GM10266 (cell line): Measurements from ENCODE around the gene COL15A1.
A peak's percentile ranks its signal among the peaks of the same experiment; 100 is the strongest.

Source experiments
- DNase-seq: peaks from one replicate; pipeline ENCODE4 v3.0.0; 2012; ENCODE audit errors: extremely low spot score
- TF ChIP-seq, protein P1 (sequence below): IDR thresholded peaks from 2 replicates; pipeline ENCODE4 v1.5.1; 2012; ENCODE audit warnings: mild to moderate bottlenecking, low read depth; ENCODE audit not compliant: control insufficient read depth, insufficient read depth; ENCODE audit errors: missing control alignments

COL15A1 gene

DNA sequence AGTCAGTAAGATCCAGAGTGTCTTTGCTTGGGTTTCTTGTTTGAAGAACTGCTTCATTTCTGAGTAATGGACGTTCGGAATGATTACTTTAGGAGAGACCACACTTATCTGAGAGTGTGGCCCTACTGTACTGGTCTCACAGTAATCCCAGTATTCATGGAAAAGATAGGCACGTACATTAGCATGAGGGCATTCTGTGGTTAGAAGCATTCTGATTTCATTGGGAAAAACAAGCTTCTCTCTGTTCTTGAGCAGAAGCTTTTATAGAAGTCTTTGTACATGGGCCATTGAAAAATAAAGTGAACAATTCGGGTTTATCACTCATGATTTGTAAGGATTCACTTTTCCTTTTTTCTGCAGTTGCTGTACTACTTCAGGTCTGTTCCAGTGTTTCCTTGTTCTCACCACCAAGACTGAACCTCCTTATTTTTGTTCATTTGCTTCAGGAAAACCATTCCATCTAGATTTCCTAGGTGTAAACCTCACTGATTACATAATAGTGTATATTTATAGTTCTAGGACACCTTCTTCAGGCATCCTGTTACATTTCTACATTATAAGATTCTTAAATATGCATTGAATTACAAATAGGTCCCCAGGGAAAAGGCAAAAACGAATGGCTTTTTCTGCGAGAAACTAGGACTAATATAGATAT is 171.3 kb downstream of the COL15A1 start:
- DNase-seq: no peak
- TF ChIP-seq, protein P1, sequence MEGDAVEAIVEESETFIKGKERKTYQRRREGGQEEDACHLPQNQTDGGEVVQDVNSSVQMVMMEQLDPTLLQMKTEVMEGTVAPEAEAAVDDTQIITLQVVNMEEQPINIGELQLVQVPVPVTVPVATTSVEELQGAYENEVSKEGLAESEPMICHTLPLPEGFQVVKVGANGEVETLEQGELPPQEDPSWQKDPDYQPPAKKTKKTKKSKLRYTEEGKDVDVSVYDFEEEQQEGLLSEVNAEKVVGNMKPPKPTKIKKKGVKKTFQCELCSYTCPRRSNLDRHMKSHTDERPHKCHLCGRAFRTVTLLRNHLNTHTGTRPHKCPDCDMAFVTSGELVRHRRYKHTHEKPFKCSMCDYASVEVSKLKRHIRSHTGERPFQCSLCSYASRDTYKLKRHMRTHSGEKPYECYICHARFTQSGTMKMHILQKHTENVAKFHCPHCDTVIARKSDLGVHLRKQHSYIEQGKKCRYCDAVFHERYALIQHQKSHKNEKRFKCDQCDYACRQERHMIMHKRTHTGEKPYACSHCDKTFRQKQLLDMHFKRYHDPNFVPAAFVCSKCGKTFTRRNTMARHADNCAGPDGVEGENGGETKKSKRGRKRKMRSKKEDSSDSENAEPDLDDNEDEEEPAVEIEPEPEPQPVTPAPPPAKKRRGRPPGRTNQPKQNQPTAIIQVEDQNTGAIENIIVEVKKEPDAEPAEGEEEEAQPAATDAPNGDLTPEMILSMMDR: no peak

DNA sequence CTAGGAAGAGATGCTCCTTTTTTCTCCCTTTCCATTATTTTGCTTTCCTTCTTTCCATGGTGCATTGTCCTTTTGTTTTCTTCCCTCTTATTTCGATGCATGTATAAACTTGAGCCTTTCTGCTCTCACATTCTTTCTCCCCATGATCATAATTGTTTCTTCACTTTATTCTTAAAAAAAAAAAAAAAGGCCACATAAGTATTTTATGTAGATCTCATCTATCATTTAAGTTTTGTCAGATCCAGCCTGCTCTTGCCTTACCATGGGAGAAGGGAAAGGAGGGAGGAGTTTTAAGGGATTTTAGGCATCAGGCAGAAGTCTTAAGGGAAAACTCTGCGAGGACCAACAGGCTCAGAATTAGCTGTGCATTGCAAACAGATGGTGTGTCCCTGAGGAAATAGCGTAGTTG is 172.3 kb downstream of the COL15A1 start:
- TF ChIP-seq, protein P1: no peak
- no peak for DNase-seq

DNA sequence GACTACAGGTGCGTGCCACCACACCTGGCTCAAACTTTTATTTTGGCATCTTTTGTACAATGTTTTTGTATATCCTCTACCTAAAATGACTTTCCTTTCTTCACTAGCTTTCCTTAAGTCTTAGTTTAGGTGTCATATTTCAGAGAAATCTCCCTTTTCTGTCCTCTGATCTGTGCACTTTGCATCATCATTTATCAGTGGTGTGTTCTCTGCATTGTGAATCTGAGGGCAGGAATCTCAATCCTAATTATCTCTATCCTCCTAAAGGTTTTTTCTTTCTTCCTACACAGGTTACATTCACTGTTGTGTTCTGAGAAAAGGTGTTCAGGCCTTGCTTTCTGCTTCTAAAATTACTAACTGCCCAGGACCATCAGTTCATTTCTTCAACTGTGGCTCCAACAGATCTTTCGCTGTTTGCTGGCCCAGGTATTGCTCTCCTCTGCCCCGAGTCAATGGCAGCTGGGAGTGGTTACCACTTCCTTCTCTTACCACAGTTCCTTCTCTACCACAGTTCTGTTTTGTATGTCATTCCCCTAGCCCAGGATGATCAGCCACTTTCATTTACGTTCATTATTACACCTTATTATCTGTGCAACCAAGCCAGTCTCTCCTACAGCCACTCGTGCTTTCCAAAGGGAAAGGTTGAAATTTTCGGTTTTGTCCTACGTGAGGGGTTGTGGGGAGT is 175.2 kb downstream of the COL15A1 start:
- peak; percentile 50 for DNase-seq

DNA sequence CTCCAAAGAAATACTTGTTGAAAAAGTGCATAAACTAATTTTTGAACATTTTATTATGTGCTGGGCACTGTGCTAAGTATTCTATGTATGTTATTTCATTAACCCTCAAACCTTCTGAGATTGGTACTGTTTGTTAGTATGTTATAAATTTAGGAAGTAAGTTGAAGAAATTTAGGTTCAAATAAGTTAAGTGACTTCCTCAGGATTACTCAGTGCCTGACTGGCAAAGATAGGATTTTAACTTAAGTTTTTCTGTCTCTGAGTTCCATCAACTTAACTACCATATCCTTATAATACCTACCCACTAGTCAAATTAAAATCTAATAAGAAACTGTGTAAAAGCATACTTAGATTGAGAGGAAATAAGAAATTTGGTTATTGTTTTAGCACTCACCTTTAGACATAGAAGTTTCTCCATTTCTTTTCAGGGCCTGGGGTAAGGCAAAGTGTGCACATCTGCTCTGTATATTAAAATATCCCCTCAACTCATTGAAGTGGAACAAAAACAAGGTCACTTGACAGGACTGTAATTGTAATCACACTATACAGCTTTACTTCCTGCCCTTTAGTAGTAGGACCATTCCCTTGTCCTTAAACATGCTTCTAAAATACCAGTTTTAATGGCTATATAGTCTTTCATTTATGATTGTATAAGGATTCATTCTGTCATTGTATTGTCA is 176.4 kb downstream of the COL15A1 start:
- no peak for DNase-seq

More for the DNA sequence above, 175.2 kb downstream of the COL15A1 start:
- TF ChIP-seq, protein P1: no peak

More for the DNA sequence above, 176.4 kb downstream of the COL15A1 start:
- TF ChIP-seq, protein P1: no peak
